Skeletal muscle cell (primary cell): ENCODE measurements around the gene EMX1.

Experiments
- DNase-seq: peaks from one replicate; pipeline ENCODE4 v3.0.0-alpha.2; 2010; ENCODE audit warnings: low read depth
- H3K4me3 ChIP-seq: 2 replicates; pipeline ENCODE4 v1.5.1; 2011; ENCODE audit warnings: low read depth, mild to moderate bottlenecking, control low read depth, low read length, moderate library complexity

The EMX1 gene

GRCh38 chr2:72917138-72917876, at the start of gene EMX1:
TSS of gene EMX1 (plus strand) at chr2:72917519. CDS start at chr2:72917853, 334 bp downstream.
- H3K4me3 ChIP-seq, result no peak within 1 kb of the TSS
- DNase-seq, result no peak

GRCh38 chr2:72871060-72871459, 46.3 kb upstream of the EMX1 start:
- no peak for DNase-seq
- no peak overlapping the region for H3K4me3 ChIP-seq

GRCh38 chr2:72871880-72872279, 45.4 kb upstream of the EMX1 start:
- H3K4me3 ChIP-seq, result no peak overlapping the region
- no peak for DNase-seq

- DNase-seq, result no peak
- H3K4me3 ChIP-seq, result no peak overlapping the region
Measured at GRCh38 chr2:72883356-72883962, 33.9 kb upstream of the EMX1 start.

GRCh38 chr2:72886505-72887031, 30.8 kb upstream of the EMX1 start:
- H3K4me3 ChIP-seq, result peak overlapping the region; percentile 66
- DNase-seq, result no peak

- no peak for DNase-seq
Measured at GRCh38 chr2:72887032-72887739, 30.1 kb upstream of the EMX1 start, which contains the start of gene SPR. TSS of gene SPR (plus strand) at chr2:72887408. CDS start at chr2:72887433, 25 bp downstream.

GRCh38 chr2:72887740-72888437, 29.4 kb upstream of the EMX1 start:
- DNase-seq, result no peak
- H3K4me3 ChIP-seq, result peak overlapping the region; percentile 66

More at GRCh38 chr2:72887032-72887739, 30.1 kb upstream of the EMX1 start, which contains the start of gene SPR:
- peak within 1 kb of the TSS; percentile 66 for H3K4me3 ChIP-seq

- no peak overlapping the region for H3K4me3 ChIP-seq
- no peak for DNase-seq
Measured at GRCh38 chr2:72888438-72889202, 28.7 kb upstream of the EMX1 start.

GRCh38 chr2:72889991-72890390, 27.3 kb upstream of the EMX1 start:
- no peak for DNase-seq
- no peak overlapping the region for H3K4me3 ChIP-seq

GRCh38 chr2:72891091-72891818, 26.1 kb upstream of the EMX1 start:
- no peak overlapping the region for H3K4me3 ChIP-seq
- no peak for DNase-seq

GRCh38 chr2:72892506-72893173, 24.7 kb upstream of the EMX1 start:
- no peak overlapping the region for H3K4me3 ChIP-seq
- DNase-seq, result no peak

- DNase-seq, result no peak
- no peak overlapping the region for H3K4me3 ChIP-seq
Measured at GRCh38 chr2:72893594-72894319, 23.6 kb upstream of the EMX1 start.

- no peak for DNase-seq
- H3K4me3 ChIP-seq, result no peak overlapping the region
Measured at GRCh38 chr2:72894514-72894913, 22.8 kb upstream of the EMX1 start.

- H3K4me3 ChIP-seq, result no peak overlapping the region
- no peak for DNase-seq
Measured at GRCh38 chr2:72895154-72895553, 22.2 kb upstream of the EMX1 start.

GRCh38 chr2:72895759-72896281, 21.5 kb upstream of the EMX1 start:
- H3K4me3 ChIP-seq, result no peak overlapping the region
- DNase-seq, result no peak

GRCh38 chr2:72896446-72896845, 20.9 kb upstream of the EMX1 start:
- DNase-seq, result no peak
- no peak overlapping the region for H3K4me3 ChIP-seq
